ENCODE results near the gene SHISA9.

Gene SHISA9

DNA sequence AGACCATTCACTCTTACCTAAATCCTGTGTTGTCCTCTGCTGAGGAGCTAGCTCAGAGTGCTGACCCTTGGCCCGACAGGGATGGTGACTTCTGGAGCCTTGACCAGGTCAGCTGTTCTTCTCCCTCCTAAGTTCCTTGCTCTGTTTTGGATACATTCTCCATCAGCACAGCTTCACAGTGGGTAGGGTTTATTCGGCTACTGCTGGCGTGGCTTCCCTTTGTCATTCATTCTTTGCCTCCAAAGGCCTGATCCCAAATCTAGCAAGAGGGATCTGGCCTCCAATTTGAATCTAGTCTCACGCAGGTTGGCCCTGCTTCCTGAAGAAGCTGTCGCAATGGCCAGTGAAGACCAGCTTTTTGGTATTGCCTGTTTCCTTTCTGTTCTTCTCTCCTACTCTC, 116.6 kb downstream of the SHISA9 start:
- no peak for DNase-seq
- Histone ChIP-seq H3K27me3 (no peaks in the 10 kb centered on the region), H3K36me3 (no peaks in the 10 kb centered on the region), H3K4me3 (ENCODE audit: low read depth, low read length) (no peak overlapping the region), H3K4me1 (no peaks in the 10 kb centered on the region), H3K9me3 (no peaks in the 10 kb centered on the region)
- TF ChIP-seq, protein P1, sequence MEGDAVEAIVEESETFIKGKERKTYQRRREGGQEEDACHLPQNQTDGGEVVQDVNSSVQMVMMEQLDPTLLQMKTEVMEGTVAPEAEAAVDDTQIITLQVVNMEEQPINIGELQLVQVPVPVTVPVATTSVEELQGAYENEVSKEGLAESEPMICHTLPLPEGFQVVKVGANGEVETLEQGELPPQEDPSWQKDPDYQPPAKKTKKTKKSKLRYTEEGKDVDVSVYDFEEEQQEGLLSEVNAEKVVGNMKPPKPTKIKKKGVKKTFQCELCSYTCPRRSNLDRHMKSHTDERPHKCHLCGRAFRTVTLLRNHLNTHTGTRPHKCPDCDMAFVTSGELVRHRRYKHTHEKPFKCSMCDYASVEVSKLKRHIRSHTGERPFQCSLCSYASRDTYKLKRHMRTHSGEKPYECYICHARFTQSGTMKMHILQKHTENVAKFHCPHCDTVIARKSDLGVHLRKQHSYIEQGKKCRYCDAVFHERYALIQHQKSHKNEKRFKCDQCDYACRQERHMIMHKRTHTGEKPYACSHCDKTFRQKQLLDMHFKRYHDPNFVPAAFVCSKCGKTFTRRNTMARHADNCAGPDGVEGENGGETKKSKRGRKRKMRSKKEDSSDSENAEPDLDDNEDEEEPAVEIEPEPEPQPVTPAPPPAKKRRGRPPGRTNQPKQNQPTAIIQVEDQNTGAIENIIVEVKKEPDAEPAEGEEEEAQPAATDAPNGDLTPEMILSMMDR (IDR thresholded peaks at IDR 0.05; ENCODE audit: low read depth, low read length): no peak

DNA sequence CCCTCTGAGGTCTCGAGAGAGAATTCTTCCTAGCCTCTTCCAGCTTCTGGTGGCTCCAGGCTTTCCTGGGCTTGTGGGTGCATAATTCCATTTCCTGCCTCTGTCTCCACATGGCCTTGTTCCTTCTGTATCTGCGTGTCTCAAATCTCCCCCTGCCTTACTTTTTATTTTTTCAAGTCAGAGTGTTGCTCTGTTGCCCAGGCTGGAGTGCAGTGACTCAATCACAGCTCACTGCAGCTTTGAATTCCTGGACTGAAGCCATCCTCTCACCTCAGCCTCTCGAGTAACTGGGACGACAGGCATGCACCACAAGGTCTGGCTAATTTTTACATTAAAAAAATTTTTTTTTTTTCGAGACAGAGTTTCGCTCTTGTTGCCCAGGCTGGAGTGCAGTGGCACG, 120.6 kb downstream of the SHISA9 start:
- Histone ChIP-seq H3K9me3 (no peaks in the 10 kb centered on the region), H3K4me3 (ENCODE audit: low read depth, low read length) (no peak overlapping the region), H3K4me1 (no peaks in the 10 kb centered on the region), H3K36me3 (no peaks in the 10 kb centered on the region), H3K27me3 (no peaks in the 10 kb centered on the region)
- TF ChIP-seq, protein P1 (IDR thresholded peaks at IDR 0.05; ENCODE audit: low read depth, low read length): no peak
- no peak for DNase-seq

DNA sequence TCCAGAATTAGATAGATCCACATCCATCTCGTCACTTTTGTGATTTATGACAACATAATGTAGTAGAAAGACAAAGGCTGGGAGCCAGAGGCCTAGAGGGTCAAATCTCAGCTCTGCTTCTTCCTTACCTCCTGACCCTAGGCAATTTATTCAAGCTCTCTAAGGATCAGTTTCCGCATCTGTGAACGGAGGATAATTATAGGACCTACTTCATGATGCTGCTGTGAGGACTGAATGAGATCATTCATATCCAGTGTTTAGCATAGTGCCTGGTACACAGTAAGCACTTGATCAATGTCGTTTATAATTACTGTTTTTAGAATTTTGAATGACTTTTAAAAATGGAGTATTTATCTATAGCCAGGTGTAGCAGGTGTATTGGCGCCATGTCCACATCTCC, 128.4 kb downstream of the SHISA9 start:
- DNase-seq: no peak
- Histone ChIP-seq H3K4me1 (no peaks in the 10 kb centered on the region), H3K4me3 (ENCODE audit: low read depth, low read length) (no peak overlapping the region), H3K27me3 (no peaks in the 10 kb centered on the region), H3K9me3 (no peaks in the 10 kb centered on the region), H3K36me3 (no peaks in the 10 kb centered on the region)
- TF ChIP-seq, protein P1 (IDR thresholded peaks at IDR 0.05; ENCODE audit: low read depth, low read length): no peak

DNA sequence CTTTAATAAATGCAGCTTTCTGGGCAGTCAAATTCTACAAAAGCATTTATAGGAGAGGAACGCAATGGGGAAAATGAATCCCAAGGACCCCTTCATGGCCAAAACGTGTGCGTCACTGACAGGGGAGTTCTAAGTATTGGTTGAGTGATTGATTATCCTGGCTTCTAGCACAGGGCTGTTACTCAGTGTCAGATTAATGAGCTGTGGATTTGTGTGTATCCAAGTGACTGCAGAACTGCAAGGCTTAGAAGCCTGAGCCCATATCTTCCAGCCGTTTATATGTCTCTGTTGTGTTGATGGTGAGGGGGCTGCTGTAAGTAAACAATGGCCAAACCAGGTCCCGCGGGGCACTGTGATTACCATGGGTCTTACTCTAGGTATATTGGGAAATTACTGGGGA, 129.4 kb downstream of the SHISA9 start:
- TF ChIP-seq, protein P1 (IDR thresholded peaks at IDR 0.05; ENCODE audit: low read depth, low read length): no peak
- Histone ChIP-seq H3K9me3 (no peaks in the 10 kb centered on the region), H3K4me3 (ENCODE audit: low read depth, low read length) (no peak overlapping the region), H3K36me3 (no peaks in the 10 kb centered on the region), H3K27me3 (no peaks in the 10 kb centered on the region), H3K4me1 (no peaks in the 10 kb centered on the region)
- DNase-seq: no peak

DNA sequence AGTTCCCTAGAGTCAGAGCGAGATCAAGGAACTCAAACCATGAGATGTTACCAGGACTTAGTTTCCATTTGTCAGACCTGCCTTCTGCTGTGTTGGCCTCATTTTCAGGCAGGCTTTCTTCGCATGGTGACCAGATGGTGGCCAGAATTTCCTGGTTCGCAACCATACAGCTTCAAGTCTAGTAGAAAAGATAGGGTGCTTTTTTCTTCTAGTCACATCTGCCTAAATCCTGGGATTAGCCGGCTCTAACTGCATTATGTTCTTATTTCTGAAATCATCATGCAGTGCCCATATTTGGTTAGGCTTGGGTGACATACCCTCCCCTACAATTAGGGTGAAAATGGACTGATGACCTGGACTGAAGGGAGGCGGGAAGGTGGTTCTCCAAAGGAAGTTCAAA, 131.5 kb downstream of the SHISA9 start:
- no peaks in the 10 kb centered on the region for H3K36me3 ChIP-seq
- DNase-seq: no peak
- TF ChIP-seq, protein P1 (IDR thresholded peaks at IDR 0.05; ENCODE audit: low read depth, low read length): no peak
- H3K9me3 ChIP-seq: no peaks in the 10 kb centered on the region
- no peaks in the 10 kb centered on the region for H3K27me3 ChIP-seq
- no peaks in the 10 kb centered on the region for H3K4me1 ChIP-seq
- no peak overlapping the region for H3K4me3 ChIP-seq (ENCODE audit: low read depth, low read length)

DNA sequence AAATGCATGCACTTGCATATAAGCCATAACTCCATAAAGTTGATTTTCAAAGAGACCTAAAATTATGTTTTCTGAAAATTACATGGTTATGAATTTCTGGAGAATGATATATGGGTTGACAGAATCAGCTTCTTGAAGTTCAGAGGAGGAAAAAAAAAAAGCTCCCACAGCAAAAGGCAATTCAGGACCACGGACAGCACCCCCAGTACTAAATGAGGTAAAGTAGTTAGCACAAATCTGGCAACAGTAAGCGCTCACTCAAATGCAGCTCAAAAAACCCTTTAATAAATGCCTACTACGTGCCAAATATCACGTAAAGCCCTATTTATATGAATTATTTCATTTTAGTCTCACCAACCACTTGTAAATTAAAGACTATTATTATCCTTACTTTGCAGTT, 135.2 kb downstream of the SHISA9 start:
- DNase-seq: no peak
- Histone ChIP-seq H3K36me3 (no peaks in the 10 kb centered on the region), H3K9me3 (no peaks in the 10 kb centered on the region), H3K27me3 (no peaks in the 10 kb centered on the region), H3K4me3 (ENCODE audit: low read depth, low read length) (no peak overlapping the region), H3K4me1 (no peaks in the 10 kb centered on the region)
- TF ChIP-seq, protein P1 (IDR thresholded peaks at IDR 0.05; ENCODE audit: low read depth, low read length): no peak

Measured in BE2C (cell line).